ENCODE data around the gene TXNDC2.
"Not testable (repeated sequence)": the region's sequence is repeated elsewhere in the genome, so short reads cannot be mapped to it uniquely, and the experiment has no call there.

DNA sequence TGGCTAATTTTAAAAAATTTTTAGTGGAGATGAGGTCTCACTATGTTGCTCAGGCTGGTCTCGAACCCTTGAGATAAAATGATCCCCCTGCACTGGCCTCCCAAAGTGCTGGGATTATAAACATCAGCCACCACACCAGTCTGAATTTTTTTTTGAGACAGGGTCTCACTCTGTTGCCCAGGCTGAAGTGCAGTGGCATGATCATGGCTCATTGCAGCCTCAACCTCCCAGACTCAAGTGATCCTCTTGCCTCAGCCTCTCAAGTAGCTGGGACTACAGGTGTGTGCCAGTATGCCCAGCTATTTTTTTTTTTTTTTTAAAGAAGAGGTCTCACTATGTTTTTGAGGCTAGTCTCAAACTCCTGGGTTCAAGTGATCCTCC is 13.8 kb downstream of the TXNDC2 start:
- TF ChIP-seq, protein P1, sequence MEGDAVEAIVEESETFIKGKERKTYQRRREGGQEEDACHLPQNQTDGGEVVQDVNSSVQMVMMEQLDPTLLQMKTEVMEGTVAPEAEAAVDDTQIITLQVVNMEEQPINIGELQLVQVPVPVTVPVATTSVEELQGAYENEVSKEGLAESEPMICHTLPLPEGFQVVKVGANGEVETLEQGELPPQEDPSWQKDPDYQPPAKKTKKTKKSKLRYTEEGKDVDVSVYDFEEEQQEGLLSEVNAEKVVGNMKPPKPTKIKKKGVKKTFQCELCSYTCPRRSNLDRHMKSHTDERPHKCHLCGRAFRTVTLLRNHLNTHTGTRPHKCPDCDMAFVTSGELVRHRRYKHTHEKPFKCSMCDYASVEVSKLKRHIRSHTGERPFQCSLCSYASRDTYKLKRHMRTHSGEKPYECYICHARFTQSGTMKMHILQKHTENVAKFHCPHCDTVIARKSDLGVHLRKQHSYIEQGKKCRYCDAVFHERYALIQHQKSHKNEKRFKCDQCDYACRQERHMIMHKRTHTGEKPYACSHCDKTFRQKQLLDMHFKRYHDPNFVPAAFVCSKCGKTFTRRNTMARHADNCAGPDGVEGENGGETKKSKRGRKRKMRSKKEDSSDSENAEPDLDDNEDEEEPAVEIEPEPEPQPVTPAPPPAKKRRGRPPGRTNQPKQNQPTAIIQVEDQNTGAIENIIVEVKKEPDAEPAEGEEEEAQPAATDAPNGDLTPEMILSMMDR (conservative IDR thresholded peaks at IDR 0.05; ENCODE audit: low read length): not testable (repeated sequence)
- TF ChIP-seq EZH2phosphoT487 (IDR thresholded peaks at IDR 0.05; ENCODE audit: borderline replicate concordance): not testable (repeated sequence)
